Measurements from ENCODE around the gene DCPS. TPM values are rescaled to one million over a fixed set of nuclear protein-coding genes. Genes with fewer than 3 reads are reported as not detected.
"Not testable (repeated sequence)": the region's sequence is repeated elsewhere in the genome, so short reads cannot be mapped to it uniquely, and the experiment has no call there.

The DCPS gene
- total RNA-seq, 1 donor from 2014 or later = 14.5 TPM

DNA sequence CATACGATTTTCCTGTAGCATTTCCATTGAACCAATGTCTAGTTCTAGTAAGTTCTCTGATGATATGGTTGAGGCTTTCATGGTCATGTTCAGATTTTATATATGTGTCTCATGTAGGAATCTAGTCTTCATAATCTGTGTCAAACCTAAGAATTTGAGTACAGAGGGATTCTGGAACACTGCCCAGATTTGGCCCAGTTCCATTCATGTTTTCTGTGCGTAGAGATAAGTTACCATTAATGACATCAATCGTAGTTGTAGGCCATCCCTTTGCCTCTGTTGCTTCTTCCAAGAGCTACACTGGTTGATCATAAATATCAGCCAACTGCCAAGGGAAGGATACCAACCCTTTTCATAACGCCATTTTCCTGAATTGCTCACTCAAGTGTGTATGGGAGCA is 74.9 kb downstream of the DCPS start:
- DNase-seq (ENCODE audit: low spot score) (no peak), ATAC-seq (no peak)

DNA sequence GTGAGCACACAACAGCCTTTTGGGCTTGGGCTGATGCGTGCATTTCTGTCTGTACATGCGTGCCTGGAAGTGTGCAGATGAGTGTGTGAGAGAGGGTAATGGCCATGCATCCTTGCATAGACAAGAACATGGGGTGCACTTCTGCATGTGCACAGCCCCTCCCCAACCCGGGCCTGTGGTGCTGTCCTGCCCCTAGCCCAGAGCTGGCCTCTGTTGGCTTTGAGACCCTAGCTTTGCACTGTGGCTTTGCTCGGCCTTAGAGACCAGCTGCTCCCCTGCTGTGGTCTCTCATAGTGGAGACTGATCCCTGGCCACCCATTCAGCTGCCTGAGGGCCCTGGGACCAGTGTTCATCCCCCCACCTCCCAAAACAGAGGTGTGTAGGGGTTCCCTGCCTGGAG is 77.0 kb downstream of the DCPS start:
- DNase-seq (ENCODE audit: low spot score) = no peak

GRCh38 chr11:126381960-126382359 is 78.1 kb downstream of the DCPS start:
- ATAC-seq; DNase-seq (ENCODE audit: low spot score): not testable (repeated sequence)

More for the DNA sequence above, 77.0 kb downstream of the DCPS start:
- ATAC-seq = no peak

GRCh38 chr11:126382641-126383040 is 78.8 kb downstream of the DCPS start:
- ATAC-seq = not testable (repeated sequence)

DNA sequence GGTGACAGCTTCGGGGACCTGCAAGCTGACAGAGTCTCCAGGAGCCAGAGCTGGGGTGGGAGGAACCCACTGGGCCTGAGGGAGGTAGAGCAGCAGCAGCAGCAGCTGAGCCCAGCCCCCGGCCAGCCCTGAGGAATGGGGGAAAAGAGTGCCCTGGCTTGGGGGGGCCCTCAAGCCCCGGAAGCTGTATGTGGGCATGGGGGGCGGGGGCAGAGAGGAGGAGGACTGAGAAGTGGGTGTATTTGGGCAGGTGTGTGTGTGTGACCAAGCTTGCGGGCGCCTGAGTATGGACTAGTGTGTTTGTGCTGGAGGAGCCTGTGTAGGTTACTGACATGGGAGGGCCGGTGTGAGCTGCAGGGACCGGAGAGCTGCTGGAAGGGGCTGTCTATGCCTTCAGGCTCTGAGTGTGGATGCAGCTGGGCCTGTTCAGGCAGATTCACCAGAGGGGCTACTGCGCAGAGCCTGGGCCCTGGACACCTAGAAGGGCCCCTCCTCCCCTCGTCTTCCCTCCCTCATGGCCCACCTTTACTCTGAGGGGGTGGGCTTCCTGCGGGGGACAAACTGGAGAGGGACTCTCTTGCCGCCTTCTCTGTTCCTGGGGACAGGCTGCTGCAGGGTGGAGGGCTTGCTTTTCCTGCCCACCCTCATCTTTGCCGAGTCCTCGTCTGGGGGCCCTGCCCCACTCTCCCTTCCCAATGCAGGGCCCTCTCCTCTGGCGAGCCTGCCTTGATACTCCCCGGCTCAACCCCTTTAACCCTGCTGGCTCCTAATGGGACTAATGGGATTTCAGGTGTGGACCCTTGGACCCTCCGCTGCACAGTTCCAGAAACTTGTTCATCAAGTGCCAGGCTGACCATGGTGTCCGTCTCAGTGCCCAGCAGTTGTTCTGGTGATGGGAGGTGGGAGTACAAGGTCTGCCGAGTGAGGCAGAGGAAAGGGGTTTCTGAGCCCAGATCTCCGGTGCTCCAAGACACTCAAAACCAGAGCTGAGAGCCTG is 79.8 kb downstream of the DCPS start:
- DNase-seq (ENCODE audit: low spot score) (no peak), ATAC-seq (no peak)

More at GRCh38 chr11:126382641-126383040, 78.8 kb downstream of the DCPS start:
- DNase-seq (ENCODE audit: low spot score) = not testable (repeated sequence)

DNA sequence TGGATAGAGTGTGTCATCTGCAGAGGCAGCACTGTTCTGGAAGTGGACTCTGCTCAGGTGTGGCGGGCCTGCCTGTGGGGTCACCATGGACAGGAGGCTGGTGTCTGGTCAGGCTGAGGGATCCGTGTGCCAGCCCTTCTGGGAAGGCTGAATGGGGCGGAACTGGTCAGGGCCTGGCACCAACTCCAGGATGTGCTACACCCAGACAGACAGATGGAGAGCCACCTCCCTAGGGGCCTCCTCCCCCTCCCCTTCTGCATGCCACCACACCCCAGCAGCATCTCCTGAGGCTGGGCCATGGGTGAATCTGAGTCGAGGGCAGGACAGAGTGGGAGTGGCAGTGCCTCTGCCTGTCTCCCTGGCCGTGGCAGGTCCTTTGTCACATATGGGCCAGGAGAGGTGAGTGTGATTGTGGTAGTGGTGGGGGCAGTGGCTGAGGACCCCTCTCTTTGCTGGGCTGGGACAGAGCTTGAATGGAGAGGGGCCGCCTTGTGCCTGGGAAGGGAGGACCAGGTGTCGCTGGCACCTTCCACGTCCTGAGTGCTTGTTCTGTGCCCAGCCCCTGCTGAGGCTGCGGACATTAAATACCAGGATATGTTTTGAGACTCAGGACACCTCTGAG is 80.7 kb downstream of the DCPS start:
- DNase-seq (ENCODE audit: low spot score) (no peak), ATAC-seq (peak; percentile 11)

DNA sequence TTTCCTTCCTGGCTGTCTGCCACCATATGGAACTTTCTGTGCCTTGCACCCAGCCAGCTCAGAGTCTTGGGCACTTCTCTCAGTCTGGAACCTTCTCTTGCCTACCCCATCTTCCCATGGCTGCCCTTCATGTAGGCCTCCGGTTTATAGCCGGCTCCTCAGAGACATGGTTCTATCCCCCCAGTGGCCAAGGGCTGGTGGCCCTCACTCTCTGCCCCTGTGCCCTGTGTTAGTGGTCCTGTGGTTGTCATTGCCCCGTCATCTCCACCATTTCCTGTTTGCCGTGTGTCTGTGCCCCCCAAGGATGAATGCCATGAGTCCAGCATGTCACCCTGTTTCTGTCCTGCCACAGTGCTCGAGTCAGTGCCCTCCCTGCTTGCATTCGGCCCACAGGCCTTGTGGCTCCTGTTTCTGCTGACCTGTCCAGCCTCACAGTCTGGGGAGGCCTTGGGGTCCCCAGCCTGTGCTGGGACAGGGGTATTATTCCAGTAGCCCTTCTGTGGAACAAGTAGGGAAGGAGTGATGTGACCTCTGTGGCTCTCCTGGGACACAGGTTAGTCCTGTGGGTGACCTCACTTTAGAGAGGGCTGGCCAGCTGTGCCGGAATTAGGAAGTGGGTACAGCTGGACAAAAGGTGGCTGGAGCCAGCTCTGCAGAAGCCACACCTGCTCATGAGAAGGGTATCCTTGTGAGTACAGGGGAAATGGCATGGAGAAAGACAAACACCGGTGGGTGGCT is 82.3 kb downstream of the DCPS start:
- DNase-seq (ENCODE audit: low spot score) = no peak
- ATAC-seq = peak; percentile 54

DNA sequence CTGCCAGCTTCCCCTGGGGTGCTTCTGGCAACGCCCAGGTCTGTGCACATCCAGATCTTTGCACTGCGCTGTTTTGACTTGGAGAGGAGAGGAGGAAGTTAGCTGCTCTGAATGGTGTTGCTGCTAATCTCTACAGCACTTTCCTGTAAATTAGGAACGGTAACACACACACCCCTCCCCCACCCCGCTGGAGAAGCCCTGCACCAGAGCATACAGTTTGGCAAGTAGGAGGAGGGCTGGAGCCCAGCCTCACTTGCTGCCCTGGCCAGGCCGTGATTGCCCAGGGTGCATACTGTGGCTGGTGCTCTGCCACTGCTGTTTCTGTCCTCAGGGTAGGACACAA is 82.8 kb downstream of the DCPS start:
- peak; percentile 75 for ATAC-seq
- DNase-seq (ENCODE audit: low spot score) = not testable (repeated sequence)

DNA sequence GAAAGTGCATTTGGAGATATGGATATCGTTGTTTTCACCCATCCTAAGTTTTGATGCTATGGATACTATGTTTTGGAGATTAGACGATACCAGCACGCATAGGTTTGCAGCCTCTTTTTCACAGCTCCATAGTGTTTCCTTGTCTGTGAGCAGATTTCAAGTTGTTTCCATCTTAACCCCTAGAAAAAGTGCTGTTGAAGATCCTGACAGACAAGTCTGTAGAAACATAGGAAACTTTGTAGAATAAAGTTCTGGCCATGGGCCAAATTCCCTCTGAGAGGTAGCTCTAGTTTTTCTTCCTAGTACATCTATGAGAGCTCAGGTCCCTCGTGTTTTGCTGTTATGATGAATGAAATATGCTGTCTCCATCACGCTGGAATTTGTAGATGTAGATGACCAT is 84.0 kb downstream of the DCPS start:
- ATAC-seq = no peak

GRCh38 chr11:126390272-126390867 is 86.5 kb downstream of the DCPS start:
- DNase-seq (ENCODE audit: low spot score) = no peak
- no peak for ATAC-seq

More for the DNA sequence above, 84.0 kb downstream of the DCPS start:
- no peak for DNase-seq (ENCODE audit: low spot score)

DNA sequence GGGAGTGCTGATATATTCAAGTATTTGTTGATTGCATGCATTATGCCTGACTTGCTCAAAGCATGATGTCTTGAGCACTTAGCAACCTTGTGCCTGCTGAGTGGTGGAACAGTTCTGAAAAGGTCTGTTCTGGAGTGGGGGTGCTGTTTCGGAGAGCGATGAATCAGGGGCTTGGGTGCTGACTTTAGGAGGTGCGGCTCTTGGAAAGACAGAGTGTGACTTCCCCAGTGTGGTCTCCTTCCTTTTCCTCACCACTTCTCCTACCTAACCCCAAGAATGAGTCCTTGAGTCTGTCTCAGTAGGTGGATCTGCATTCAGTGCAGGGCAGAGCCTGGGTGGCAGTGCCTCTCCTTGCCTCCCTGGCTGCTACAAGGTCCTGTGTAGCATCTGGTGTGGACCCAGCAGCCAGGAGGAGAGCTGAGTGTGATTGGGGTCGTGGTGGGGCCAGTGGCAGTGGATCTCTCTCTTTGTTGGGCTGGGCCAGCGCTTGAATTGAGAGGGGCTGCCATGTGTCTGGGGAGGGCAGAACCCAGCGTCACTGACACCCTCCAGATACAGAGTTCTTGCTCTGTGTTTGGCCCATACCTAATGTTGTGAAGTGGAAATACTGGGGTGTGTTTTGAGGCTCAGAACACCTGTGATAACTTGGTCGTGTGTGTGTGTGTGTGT is 87.6 kb downstream of the DCPS start:
- no peak for ATAC-seq
- no peak for DNase-seq (ENCODE audit: low spot score)

GRCh38 chr11:126391970-126392632 is 88.2 kb downstream of the DCPS start:
- no peak for DNase-seq (ENCODE audit: low spot score)
- peak; percentile 65 for ATAC-seq

DNA sequence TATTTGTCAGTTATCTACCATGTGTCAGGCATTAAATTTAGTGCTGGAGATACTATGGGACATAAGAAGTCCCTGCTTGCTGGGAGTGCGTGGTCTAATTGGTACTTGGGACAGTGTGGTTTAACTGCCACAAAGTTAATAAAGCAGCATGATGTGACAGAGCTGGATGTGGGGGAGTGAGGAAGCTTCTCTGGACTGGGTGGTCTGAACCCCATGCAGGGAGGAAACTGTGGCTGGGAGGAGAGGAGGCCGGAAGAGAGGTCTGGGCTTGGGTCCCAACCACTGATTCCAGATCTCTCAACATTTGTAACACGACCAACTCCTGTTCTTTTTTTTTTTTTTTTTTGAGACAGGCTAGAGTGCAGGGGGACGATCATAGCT is 88.8 kb downstream of the DCPS start:
- DNase-seq (ENCODE audit: low spot score) = no peak
- peak; percentile 9 for ATAC-seq

DNA sequence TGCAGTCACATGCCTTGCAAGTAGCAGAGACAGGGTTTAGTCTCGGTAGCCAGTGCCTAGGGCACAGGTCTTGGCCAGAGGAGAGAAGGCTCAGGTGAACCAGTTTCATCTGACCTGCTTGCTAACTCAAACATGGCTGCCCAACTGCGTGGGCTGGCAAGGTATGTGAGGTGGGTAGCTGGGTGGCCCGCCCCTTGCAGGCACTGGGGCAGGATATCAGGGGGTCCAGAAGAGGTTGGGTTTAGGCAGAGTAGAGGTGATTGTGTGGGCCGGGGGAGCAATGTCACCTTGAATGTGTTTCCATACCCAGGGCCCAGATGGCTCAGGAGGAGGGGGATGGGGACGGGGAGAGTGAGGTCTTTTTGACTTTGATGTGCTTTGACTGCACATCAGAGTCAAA is 89.3 kb downstream of the DCPS start:
- ATAC-seq = no peak
- DNase-seq (ENCODE audit: low spot score) = no peak

DNA sequence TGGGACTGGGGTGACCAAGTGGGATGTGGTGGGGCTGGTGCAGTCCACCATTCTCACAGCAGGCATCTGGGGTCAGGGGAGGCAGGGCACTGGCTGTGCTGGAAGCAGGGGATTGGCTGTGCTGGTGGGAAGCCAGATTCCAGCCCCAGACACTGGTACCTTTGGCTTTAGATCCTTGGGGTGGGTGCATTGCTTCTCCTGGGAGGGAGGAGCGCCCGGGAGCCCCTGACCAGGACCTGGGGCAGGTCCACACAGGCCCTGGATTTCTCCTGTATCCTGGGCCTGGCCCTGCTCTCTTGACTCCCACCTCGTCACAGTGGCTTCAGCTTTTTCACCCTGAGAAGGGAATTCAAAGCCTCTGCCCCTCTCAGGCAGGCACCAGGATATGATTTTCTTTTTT is 90.2 kb downstream of the DCPS start:
- ATAC-seq = no peak
- no peak for DNase-seq (ENCODE audit: low spot score)

- not testable (repeated sequence) for DNase-seq (ENCODE audit: low spot score)
- ATAC-seq = peak; percentile 72
These were observed 90.8 kb downstream of the DCPS start for GRCh38 chr11:126394634-126395072.
